GM18520 (cell line): ENCODE data around the gene LMOD1.
"Not testable (repeated sequence)": the region's sequence is repeated elsewhere in the genome, so short reads cannot be mapped to it uniquely, and the experiment has no call there.

Experiments used
- ATAC-seq: cut with Tn5 transposase; IDR thresholded peaks from one replicate; pipeline ENCODE4 v1.9.1; 2021; ENCODE audit not compliant: unreplicated experiment

The LMOD1 gene

GRCh38 chr1:201917362-201918033, 28.9 kb downstream of the LMOD1 start:
- no peak for ATAC-seq

DNA sequence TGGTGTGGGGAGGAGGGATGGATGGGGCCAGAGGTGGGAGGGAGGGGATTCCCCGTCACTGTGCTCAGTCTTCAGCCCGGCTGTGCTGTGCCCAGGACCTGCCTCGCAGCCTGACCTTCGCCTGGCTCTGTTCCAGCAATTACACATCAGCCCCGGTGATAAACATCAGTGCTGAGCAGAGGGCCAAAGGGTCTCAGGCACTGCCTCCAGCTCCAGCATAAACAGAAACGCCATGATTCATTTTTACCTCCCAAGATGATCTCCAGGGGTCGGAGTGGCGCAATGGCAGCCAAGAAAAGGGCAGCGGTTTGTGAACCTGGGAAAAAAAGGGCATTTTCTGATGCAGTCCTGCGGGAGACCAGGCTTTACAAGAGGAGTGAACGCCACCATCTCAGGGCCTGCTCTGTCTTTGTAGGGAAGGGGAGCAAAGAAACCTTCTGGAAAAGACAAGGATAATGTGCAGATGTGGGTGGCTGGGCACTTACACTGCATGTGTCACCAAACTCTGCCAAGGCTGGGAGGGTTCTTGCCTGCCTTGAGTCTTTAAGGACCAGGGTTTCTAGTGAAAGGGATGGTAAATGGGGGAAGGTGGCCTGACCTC, 29.6 kb downstream of the LMOD1 start:
- no peak for ATAC-seq

DNA sequence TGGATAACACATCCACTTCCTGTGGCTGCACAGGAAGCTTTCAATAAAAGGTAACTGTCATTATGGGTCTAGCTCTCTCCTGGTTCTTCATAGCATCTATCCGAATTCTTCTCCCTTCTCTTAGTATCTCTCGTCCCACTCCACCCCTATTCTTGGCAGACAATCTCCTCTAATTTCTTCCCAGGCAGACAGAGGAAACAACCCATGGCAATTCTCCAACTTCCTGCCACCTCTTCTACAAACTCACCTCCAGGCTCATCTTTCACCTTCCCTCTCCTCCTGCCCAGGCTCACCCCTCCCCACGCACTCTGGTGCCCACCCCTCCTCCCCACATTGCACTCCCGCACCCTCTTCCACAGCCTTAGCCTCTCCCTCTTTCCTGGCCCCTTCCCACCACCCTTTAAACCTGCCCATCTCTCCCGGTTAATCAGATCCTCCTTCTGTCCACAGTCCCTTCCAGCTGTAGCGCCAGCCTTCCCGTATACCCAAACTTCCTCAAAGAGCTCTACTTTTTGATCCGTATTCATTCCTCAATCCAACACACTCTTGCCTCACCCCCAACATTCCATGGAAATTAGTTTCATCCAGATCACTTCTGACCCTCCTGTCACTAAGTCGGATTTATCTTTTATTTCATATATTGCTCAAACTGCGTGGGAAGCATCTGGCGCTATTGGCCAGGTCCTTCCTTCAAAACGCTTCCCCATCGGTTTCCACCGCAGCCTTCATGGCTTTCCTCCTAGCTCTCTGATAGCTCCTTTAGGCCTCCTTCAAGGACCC, 31.7 kb downstream of the LMOD1 start:
- no peak for ATAC-seq

DNA sequence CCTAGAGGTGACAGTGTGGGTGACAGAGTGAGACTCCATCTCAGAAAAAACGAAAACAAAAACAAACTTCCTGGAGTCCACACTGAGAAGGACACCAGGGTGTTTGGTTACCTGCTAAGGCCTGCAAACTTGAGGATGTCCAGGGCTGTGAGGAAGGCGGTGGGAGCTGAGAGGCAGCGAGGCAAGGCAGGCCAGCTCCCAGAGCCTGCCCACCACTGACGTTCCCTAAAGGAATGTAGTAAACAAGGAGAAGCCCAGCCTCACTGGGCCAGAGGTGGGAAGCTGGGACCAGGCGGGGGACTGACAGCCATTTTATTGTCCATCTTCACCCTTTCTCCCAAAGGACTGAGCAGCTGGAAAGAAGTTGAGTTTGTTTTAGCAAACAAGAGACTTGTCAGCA, 33.5 kb downstream of the LMOD1 start:
- ATAC-seq: no peak

DNA sequence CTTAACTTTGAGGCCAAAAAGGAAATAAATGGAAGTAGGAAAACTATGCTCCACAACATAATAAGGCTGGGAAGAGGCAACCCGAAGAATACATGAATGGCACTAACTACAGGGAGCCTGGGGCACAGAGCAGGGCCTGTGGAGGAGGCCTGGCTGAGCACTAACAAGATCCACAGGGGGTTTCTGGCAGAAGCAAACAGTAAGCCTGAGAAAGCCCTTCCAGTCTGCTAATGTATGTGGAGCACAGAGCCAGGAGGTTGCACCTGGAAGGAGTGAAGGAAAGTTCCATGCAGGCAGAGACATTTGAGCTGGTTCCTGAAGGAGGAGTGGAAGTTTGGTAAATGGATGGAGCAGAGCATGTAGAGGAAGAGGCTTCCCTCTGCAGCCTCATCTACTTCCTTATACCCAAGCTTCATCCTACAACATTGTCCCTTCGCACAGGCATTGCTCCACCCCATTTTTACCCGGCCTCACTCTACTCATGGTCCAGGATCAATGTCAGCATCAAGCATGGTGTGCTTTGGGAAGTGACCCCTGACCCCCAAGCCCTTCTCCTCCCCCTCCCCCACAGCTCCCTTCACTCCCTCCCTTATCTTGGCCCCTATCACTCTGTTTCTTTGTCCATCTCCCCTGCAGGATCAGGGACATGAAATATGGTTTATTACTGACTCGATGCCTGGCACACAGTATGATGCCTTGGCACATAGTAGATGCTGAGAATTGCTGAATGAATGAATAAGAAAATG, 34.3 kb downstream of the LMOD1 start:
- no peak for ATAC-seq

- ATAC-seq: no peak
These were observed 38.7 kb downstream of the LMOD1 start for GRCh38 chr1:201907621-201908020.

DNA sequence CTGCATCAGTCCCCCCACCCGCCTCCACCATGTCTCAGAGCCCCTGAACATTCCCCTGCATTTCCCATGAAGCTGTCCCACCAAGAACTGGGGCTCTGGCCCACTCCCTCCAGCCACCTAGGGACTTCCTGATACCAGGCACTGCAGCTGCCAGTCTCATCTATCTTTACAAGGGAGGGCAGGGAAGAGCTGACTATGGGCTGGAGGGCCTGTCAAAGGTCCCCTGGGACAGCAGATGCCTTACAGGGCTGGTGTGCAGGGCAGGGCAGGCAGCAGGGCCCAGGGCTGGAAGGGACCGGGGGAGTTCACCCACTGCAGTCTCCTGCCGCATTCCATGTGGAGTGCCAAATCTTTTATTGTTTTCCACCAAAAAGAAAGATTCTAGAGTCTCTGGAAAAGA, 40.0 kb downstream of the LMOD1 start:
- ATAC-seq: no peak

GRCh38 chr1:201905234-201905890, 41.0 kb downstream of the LMOD1 start:
- ATAC-seq: no peak

DNA sequence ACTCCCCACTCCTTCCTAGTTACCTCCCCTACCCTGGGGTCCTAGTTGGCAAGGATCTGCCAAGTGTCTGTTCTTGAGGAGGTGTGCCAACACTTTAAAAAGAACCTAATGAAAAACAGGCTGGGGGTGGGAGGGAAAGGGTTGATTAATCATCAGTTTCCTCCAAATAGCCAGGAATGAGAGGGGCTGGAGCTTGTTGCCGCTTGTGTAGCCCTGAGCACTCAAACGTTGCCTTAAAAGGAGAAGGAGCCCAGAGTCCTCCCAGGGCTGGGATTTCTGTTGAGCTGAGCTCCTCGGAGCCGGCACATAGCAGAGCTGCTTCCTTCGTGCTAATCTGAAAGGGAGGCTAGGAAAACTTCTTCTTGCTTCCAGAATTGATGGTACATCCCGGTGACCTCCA, 41.8 kb downstream of the LMOD1 start:
- ATAC-seq: no peak

- no peak for ATAC-seq
These were observed 43.2 kb downstream of the LMOD1 start for GRCh38 chr1:201903135-201903534.

DNA sequence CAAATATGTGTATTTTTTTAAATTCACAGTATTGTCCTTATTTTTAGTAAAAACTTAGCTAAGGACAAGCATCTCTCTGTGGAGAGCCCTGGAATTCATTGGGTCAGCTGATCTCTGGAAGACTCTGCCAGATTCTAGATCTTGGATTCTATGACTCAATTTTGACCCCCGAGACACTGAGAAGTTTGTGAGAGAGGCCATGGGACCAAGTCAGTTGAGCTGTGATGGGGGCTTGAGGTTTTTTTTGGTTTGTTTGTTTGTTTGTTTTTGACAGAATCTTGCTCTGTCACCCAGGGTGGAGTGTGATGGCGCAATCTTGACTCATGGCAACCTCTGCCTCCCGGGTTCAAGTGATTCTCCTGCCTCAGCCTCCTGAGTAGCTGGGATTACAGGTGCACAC, 44.1 kb downstream of the LMOD1 start:
- ATAC-seq: no peak

DNA sequence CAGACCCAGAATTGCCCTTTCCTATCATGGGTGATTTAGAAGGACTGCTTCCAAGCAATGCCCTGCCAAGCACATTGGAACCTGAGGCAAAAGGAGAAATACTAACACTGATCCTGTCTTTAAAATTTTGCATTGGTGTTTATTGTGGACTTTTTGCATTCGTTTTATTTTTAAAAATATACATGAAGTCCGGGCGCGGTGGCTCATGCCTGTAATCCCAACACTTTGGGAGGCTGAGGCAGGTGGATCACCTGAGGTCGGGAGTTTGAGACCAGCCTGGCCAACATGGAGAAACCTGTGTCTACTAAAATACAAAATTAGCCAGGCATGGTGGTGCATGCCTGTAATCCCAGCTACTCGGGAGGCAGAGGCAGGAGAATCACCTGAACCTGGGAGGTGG, 45.3 kb downstream of the LMOD1 start:
- not testable (repeated sequence) for ATAC-seq

- no peak for ATAC-seq
These were observed 45.9 kb downstream of the LMOD1 start for GRCh38 chr1:201900476-201900875.

DNA sequence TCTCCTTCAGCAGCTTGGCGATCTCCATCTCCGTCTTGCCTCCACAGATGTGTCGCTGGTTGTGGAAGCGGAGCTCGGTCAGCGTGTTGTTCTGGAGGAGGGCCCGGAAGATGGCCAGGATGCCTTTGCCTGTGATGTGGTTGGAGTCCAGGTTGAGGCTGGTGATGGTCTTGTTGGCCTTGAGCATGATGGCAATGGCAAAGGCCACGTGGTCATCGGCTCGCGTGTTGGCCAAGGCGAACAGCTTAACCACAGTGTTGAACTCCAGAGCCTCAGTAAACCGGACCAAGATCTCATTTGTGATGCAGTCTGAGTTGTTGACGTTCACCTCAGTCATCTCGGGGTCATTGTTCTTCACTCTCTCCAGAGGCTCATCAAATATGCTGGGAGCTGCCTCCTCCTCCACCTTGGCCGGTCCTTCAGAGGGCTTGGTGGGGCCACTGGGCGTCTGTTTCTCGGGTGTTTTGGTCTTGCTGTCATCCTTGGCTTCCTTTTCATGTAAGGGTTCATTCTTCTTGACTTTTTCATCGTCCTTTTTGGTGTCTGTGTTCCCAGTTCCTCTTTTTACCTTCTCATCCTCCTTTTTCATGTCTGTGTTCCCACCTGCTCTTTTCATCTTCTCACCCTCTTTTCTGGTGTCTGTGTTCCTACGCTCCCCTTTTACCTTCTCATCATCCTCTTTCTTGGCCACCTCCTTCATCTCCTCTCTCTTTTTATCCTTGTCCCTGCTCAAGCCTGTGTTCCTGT, 46.5 kb downstream of the LMOD1 start:
- ATAC-seq: no peak

DNA sequence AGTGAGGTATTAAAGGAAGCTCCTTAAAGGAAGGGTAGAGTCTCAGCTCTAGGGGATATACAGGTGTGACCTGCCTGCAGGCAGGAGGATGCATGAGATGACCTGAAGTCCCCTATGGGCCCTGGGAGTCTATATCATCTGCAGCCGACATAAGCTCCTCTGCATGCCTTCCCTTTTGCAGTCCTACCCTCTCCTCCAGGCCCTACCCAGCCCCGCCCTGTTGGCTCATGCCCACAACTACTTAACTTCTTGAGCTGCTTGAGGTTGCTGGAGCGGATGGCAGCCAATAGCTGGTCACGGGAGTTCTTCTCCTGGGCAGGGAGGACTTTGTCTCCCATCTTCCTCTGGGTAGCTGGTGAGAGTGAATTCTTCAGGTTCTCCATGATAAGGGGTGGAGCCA, 47.4 kb downstream of the LMOD1 start:
- ATAC-seq: no peak

DNA sequence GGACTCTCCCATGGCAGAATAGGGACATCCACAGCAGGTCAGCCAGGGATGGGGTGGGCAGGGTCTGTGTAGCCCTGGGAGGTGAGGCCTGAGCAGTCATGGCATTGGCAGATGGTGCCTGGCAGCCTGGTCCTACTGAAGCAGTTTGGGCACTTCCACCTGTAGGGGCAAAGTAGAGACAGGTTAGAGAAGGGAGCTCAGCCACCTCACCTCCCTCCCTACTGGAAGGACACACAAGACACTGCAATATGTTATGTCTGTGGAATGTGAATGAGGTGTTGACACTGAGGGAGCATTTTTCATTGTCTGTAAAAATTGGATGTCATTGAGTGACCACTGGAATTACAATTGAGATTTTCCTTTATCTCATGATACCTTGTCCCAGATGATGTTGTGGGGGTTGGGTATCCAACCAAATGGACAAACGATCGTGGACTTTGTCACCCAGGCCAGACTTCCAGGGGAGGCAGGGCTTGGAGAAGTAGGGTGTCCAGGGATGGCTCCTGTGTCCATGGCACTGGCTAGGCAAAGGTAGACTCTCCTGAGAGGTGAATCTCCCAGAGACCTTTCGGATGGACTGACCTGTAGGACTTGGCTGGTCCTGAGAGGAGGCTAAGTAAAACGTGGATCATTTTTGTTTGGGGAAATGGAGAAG, 48.0 kb downstream of the LMOD1 start:
- ATAC-seq: no peak

- no peak for ATAC-seq
These were observed 49.4 kb downstream of the LMOD1 start for GRCh38 chr1:201896951-201897391.

DNA sequence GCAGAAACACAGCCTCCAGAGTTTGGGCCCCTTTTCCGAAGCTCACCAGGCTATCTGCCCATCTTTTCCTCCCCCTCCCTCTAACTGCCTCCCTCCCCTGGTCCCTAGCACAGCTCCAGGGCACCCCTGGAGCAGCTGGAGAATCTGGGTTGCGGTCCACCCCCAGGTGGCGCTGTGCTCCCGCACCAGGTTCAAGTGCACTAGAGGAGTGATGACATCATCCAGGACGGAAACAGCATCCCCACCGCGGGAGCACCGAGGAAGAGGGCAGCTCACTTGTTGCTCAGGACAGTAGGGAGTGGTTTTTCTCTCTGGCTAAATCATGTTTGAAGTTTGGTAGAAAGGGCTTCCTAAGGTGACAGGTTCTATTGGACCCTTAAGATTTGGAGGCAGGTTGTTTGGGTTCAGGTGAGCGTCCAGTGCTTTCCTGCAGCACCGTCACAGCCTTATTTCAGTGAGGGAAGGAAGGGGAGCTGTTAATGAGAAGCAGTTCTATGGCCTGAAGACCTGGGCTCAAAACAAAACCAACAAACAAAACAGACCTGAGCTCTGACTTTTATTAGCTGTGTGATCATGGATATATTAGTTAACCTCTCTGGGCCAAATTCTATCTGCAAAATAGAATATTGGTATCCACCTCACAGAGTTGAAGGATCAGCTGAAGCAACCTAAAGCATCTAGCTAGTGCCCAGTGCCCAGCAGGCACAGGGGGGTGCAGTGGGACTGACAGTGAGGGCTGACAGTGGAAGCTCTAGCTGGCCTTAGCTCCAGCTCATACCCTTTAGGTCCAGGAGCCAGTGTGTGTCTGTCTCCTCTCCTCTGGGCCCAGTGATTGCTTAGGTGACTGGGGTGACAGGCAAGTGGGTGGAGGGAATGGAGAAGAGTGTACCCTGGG, 50.2 kb downstream of the LMOD1 start:
- peak; percentile 70 for ATAC-seq
